Subcutaneous adipose tissue (tissue), 4 donors: ENCODE results near the gene TAF15. TPM values are rescaled to one million over a fixed set of nuclear protein-coding genes. Genes with fewer than 3 reads are reported as not detected.

Experiments
- CTCF ChIP-seq: fragments of 450-650 bp; IDR thresholded peaks from one replicate; pipeline ENCODE4 v1.5.1; 2016; ENCODE audit warnings: low read depth, mild to moderate bottlenecking, control low read depth, antibody characterized with exemption, moderate library complexity
- total RNA-seq, 4 donors: library from RNA; depleted of rRNA; stranded (reverse); fragments of >200 nt; gene quantifications; one replicate each; pipeline ENCODE4 v1.1.0, GENCODE V29; 2016

The TAF15 gene
- total RNA-seq, 4 donors from 2014 or later = 69.1 to 106 (median 78.7) TPM

- no peak for TF ChIP-seq CTCF
Measured at GRCh38 chr17:35847006-35847405, 37.7 kb downstream of the TAF15 start.

- no peak for TF ChIP-seq CTCF
Measured at GRCh38 chr17:35847633-35848373, 38.5 kb downstream of the TAF15 start.

GRCh38 chr17:35849469-35850348 is 40.4 kb downstream of the TAF15 start:
- TF ChIP-seq CTCF = no peak

GRCh38 chr17:35855965-35856364 is 46.7 kb downstream of the TAF15 start:
- TF ChIP-seq CTCF = no peak

- TF ChIP-seq CTCF = no peak
Measured at GRCh38 chr17:35856603-35857002, 47.3 kb downstream of the TAF15 start.

- TF ChIP-seq CTCF = no peak
Measured at GRCh38 chr17:35864853-35865252, 55.6 kb downstream of the TAF15 start.
